Measurements from ENCODE around the gene AAMP.

Gene AAMP

DNA sequence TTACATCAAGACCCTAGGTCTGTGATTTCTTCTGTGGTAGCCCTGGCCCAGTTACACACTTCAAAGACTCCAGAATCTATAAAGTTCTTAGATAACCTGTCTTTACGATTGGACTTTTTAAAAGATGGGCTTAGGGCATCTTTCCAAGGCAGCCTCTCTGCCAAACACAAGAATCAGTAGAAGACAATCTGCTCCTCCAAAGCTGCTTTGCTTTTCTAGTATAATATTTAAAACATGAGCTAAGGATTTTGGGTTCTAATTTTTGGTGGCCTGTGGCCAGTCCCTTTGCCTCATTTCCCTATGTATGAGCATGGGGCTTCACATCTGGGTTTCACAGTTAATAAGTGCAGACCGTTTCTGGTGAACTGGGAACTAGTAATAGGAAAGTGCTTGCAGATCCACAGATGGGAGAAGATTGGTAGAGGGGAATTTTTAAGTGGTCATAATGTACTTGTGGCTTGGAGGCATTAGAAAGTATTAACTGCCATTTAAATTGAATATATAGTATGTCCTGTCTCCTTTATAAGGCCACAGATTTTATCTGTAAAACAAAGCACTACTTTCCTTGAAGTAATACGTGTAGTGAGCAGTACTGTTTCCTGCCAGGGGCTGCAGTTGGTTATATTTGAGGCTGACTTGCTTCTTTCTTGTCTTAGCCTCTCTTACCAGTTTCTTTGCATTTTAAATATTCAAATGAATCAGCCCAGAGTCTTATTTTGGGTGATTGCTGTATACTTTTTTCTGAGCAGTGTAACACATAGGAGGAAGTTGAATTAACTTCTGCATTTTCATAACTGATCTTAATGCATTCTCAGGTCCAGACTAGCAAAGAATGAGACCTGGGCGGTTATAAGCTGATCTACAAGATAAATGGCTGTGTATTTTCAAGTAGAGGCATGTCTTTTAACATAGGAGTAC is 51.4 kb downstream of the AAMP start:
- peak overlapping the region; percentile 70 for H3K4me3 ChIP-seq (ENCODE audit: low read depth, low read length)
- TF ChIP-seq, protein P1, sequence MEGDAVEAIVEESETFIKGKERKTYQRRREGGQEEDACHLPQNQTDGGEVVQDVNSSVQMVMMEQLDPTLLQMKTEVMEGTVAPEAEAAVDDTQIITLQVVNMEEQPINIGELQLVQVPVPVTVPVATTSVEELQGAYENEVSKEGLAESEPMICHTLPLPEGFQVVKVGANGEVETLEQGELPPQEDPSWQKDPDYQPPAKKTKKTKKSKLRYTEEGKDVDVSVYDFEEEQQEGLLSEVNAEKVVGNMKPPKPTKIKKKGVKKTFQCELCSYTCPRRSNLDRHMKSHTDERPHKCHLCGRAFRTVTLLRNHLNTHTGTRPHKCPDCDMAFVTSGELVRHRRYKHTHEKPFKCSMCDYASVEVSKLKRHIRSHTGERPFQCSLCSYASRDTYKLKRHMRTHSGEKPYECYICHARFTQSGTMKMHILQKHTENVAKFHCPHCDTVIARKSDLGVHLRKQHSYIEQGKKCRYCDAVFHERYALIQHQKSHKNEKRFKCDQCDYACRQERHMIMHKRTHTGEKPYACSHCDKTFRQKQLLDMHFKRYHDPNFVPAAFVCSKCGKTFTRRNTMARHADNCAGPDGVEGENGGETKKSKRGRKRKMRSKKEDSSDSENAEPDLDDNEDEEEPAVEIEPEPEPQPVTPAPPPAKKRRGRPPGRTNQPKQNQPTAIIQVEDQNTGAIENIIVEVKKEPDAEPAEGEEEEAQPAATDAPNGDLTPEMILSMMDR (IDR thresholded peaks at IDR 0.05; ENCODE audit: borderline replicate concordance, insufficient read depth, low read depth, low read length): no peak

DNA sequence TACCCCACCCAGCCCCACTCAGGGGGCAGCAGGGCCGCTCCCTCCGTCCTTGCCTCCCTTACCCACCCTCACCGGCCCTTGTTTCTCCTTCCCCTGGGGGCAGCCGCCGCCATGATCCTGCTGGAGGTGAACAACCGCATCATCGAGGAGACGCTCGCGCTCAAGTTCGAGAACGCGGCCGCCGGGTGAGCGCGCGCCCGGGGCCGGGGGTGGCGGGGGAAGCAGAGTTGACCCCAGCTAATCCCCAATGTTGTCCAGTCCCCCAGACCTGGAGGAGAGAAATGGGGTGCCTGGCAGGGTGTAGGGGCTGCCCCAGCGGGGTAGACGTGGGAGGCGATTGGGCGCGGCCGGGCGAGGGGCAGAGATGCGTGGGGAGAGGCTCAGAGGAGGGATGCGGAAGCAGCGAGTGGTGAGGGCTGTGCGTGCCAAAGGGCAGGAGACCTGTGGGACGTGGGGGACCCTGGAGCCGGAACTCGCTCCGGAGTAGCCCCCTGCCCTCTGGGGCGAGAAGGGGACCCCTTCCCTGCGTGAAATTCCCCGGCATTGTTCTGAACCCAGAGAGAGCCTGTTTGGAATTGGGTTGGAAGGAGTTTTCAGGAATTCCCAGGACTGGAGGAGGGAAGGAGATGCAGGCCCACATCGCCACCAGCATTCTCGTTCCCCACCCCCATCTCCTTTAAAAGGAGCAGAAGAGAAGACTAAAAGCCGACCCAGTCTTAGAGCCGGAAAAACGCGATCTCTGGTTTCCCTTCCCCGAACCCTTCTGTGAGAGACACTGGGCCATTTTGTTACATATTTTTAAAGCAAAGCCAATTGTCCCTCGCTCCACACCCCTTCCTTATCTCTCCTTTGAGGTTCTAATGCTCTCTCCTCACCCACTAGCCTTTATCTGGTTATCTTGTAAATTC is 52.3 kb downstream of the AAMP start:
- TF ChIP-seq, protein P1 (IDR thresholded peaks at IDR 0.05; ENCODE audit: borderline replicate concordance, insufficient read depth, low read depth, low read length): no peak
- H3K4me3 ChIP-seq (ENCODE audit: low read depth, low read length): peak overlapping the region; percentile 70

DNA sequence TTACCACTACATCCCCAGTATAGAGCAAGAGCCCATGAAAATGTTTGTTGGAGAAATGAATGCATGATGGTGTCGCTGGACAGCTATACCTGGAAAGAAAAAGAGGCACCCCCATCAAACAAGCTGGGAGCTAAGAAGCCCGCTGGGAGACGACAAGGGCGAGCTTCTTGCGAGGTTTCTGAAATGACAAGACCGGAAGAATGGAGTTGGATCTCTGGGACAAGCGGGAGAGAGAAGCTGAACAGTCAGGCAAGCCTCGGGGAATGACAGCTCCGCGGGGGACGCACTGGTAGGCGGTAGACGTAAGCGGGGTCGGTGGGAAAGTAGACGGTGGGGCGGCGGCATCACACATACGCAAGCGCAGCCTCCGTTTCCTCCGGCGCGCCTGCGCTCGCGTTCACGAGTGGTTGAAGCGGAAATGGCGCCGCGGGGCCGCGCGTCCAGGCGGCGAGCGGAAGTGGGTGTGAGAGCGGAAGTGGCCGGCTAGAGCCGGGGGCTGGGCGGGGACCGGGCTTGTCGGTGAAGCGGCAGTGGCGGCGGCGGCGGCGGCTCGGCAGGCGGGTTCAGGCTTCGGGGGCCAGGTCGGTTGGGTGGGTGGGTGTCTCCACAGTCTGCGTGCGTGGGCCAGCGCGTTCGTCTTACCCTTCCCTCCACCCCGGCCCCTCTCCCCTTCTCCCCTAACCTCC is 53.1 kb downstream of the AAMP start, which contains the start of gene ARPC2:
Gene ARPC2 (plus strand): TSS at position 516 of the 686 bp plus-strand sequence. CDS start 282 bp downstream, outside the sequence.
- peak within 1 kb of the TSS; percentile 70 for H3K4me3 ChIP-seq (ENCODE audit: low read depth, low read length)
- TF ChIP-seq, protein P1 (IDR thresholded peaks at IDR 0.05; ENCODE audit: borderline replicate concordance, insufficient read depth, low read depth, low read length): no peak

DNA sequence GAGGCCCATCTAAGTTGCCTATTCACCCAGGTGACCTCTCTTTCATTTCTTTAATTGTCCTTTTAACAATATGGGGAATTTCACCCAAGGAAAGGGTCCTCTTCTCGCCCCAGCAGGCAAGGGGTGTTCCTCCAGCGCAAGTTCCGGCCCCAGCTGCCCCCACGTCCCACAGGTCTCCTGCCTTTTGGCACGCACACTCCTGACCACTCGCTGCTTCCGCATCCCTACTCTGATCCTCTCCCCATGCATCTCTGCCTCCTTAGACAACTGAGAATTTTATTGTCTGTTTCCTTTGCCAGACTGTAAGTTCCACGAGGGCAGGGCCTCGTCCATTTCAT is 53.6 kb downstream of the AAMP start:
- TF ChIP-seq, protein P1 (IDR thresholded peaks at IDR 0.05; ENCODE audit: borderline replicate concordance, insufficient read depth, low read depth, low read length): no peak
- H3K4me3 ChIP-seq (ENCODE audit: low read depth, low read length): peak overlapping the region; percentile 70
